Thyroid gland (tissue), 4 donors: Measurements from ENCODE around the gene CACNA1D.

Experiments
- CTCF ChIP-seq, 6 experiments: fragments of 200-600 bp in 3 of 6; fragments of 450-650 bp in 3 of 6; sonication (generic) in 3 of 6; IDR thresholded peaks; one replicate each; pipeline ENCODE4 v1.5.1; 2016 to 2019; ENCODE audit warnings: antibody characterized with exemption in 6 of 6, mild to moderate bottlenecking in 2 of 6, inconsistent platforms in 1 of 6, moderate library complexity in 1 of 6
- POLR2A ChIP-seq, 2 donors: fragments of 450-650 bp; IDR thresholded peaks; one replicate each; pipeline ENCODE4 v1.6.1; 2017; ENCODE audit warnings: antibody characterized with exemption in 2 of 2, mild to moderate bottlenecking in 2 of 2, moderate library complexity in 1 of 2

DNA sequence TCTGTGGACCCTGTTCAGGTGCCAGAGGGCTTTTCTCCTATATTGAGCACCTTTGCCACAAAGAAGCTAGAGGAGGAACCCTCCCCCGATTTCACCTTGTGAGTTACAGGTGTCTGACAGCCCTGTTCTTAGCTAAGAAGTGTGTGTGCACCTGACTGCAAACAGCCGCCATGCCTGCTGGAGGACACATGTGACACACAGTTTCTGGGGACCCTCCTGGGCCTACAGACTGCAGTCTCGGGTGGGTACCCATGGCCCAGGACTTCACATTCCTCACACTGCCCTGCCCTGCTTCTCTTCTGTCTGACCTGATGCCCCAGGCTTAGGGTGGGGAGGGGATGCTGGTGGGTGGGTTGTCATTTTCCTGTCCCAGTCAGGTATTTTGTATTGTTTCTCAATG is 140.6 kb downstream of the CACNA1D start:
- TF ChIP-seq POLR2A (IDR thresholded peaks at IDR 0.05) = no peak
- no peak for TF ChIP-seq CTCF (IDR thresholded peaks at IDR 0.05)
